Liver (tissue), 9 donors: ENCODE results near the gene AREL1. TPM values are rescaled to one million over a fixed set of nuclear protein-coding genes. Genes with fewer than 3 reads are reported as not detected.

ENCODE experiments used
- DNase-seq: peaks from one replicate; pipeline ENCODE4 v3.0.0-alpha.2; 2017; ENCODE audit warnings: low spot score
- H3K27ac ChIP-seq, 2 donors: one replicate each; pipeline ENCODE4 v1.7.0; 2013; ENCODE audit warnings: inconsistent platforms in 2 of 2, low read length in 2 of 2, control low read depth in 1 of 2, low read depth in 1 of 2, mild to moderate bottlenecking in 1 of 2
- H3K27me3 ChIP-seq, 4 donors: one replicate each; pipeline versions ENCODE4 v1.6.1 to v1.7.0; 2013; ENCODE audit warnings: low read length in 3 of 4, inconsistent platforms in 1 of 4, mild to moderate bottlenecking in 1 of 4, moderate library complexity in 1 of 4; ENCODE audit not compliant: control insufficient read depth in 4 of 4, insufficient read depth in 4 of 4
- H3K36me3 ChIP-seq, 4 donors: one replicate each; pipeline versions ENCODE4 v1.6.1 to v1.7.0; 2013; ENCODE audit warnings: low read length in 3 of 4, mild to moderate bottlenecking in 3 of 4, low read depth in 1 of 4, moderate library complexity in 1 of 4; ENCODE audit not compliant: control insufficient read depth in 4 of 4, insufficient read depth in 3 of 4
- H3K4me1 ChIP-seq, 4 donors: one replicate each; pipeline versions ENCODE4 v1.6.1 to v1.7.0; 2013; ENCODE audit warnings: low read length in 3 of 4, mild to moderate bottlenecking in 3 of 4, moderate library complexity in 1 of 4; ENCODE audit not compliant: control insufficient read depth in 4 of 4, insufficient read depth in 4 of 4
- H3K4me3 ChIP-seq, 3 donors: one replicate each; pipeline versions ENCODE4 v1.6.1 to v1.7.0; 2013; ENCODE audit warnings: low read length in 3 of 3, control low read depth in 1 of 3, low read depth in 1 of 3, mild to moderate bottlenecking in 1 of 3
- H3K9ac ChIP-seq, 2 donors: one replicate each; pipeline ENCODE4 v1.7.0; 2013; ENCODE audit warnings: low read length in 2 of 2, mild to moderate bottlenecking in 2 of 2, moderate library complexity in 2 of 2, control low read depth in 1 of 2, low read depth in 1 of 2
- H3K9me3 ChIP-seq, 4 donors: one replicate each; pipeline versions ENCODE4 v1.6.1 to v1.7.0; 2013; ENCODE audit warnings: low read length in 3 of 4; ENCODE audit not compliant: control insufficient read depth in 4 of 4
- EGR1 ChIP-seq, 2 donors: IDR thresholded peaks; 2 replicates each; pipeline ENCODE4 v1.6.1; 2016 to 2018; ENCODE audit warnings: antibody characterized with exemption in 2 of 2, low read depth in 2 of 2
- FOXA1 ChIP-seq: IDR thresholded peaks from 2 replicates; pipeline ENCODE4 v1.6.1; 2016; ENCODE audit warnings: antibody characterized with exemption
- FOXA2 ChIP-seq: IDR thresholded peaks from 2 replicates; pipeline ENCODE4 v1.6.1; 2016; ENCODE audit warnings: antibody characterized with exemption
- HNF4A ChIP-seq, 2 donors: conservative IDR thresholded peaks; 2 replicates each; pipeline ENCODE4 v1.6.1; 2016; ENCODE audit warnings: antibody characterized with exemption in 2 of 2, mild to moderate bottlenecking in 2 of 2
- HNF4G ChIP-seq: IDR thresholded peaks from 2 replicates; pipeline ENCODE4 v1.6.1; 2016; ENCODE audit warnings: antibody characterized with exemption
- JUND ChIP-seq, 2 donors: IDR thresholded peaks; 2 replicates each; pipeline ENCODE4 v1.6.1; 2016; ENCODE audit warnings: antibody characterized with exemption in 2 of 2
- NR2F2 ChIP-seq: IDR thresholded peaks from 2 replicates; pipeline ENCODE4 v1.6.1; 2016; ENCODE audit warnings: antibody characterized with exemption
- RAD21 ChIP-seq, 2 donors: IDR thresholded peaks; 2 replicates each; pipeline ENCODE4 v1.6.1; 2016; ENCODE audit warnings: antibody characterized with exemption in 2 of 2, mild to moderate bottlenecking in 2 of 2
- RXRA ChIP-seq, 2 donors: IDR thresholded peaks; 2 replicates each; pipeline ENCODE4 v1.6.1; 2017 to 2018; ENCODE audit warnings: antibody characterized with exemption in 2 of 2, mild to moderate bottlenecking in 1 of 2
- SP1 ChIP-seq: IDR thresholded peaks from 2 replicates; pipeline ENCODE4 v1.6.1; 2018; ENCODE audit warnings: antibody characterized with exemption, mild to moderate bottlenecking
- TAF1 ChIP-seq: conservative IDR thresholded peaks from 2 replicates; pipeline ENCODE4 v1.6.1; 2016; ENCODE audit warnings: antibody characterized with exemption, mild to moderate bottlenecking
- YY1 ChIP-seq: IDR thresholded peaks from 2 replicates; pipeline ENCODE4 v1.6.1; 2016; ENCODE audit warnings: antibody characterized with exemption, mild to moderate bottlenecking
- WGBS: extraction: QIAGEN DNeasy Blood & Tissue Kit; methylation state at CpG from one replicate; pipeline ENCODE4 v1.1.7; 2013; 5-methylcytosine and 5-hydroxymethylcytosine counted together
- polyA plus RNA-seq, 2 donors: library from polyadenylated mRNA; stranded (reverse) in 1 of 2; unstranded in 1 of 2; fragments of 200-250 nt in 1 of 2; fragments of >200 nt in 1 of 2; fragmentation: Nextera tagmentation in 1 of 2; extraction: Ambion mirVana in 1 of 2; gene quantifications; one replicate each; pipeline versions ENCODE4 v1.2.1 to v1.2.3, GENCODE V29; 2013 to 2015
- total RNA-seq, 2 donors: library from RNA; depleted of rRNA; stranded (reverse); fragments of >200 nt; gene quantifications; one replicate each; pipeline ENCODE4 v1.2.3, GENCODE V29; 2014
- TF ChIP-seq, protein P1 (sequence below): IDR thresholded peaks from 2 replicates; pipeline ENCODE4 v1.6.1; 2016; ENCODE audit warnings: antibody characterized with exemption
- TF ChIP-seq, protein P2 (sequence below): IDR thresholded peaks from 2 replicates; pipeline ENCODE4 v1.6.1; 2016; ENCODE audit warnings: antibody characterized with exemption
- TF ChIP-seq, protein P3 (sequence below): fragments of 150-350 bp; IDR thresholded peaks from 2 replicates; pipeline ENCODE4 v1.5.1; 2017; ENCODE audit warnings: improper control_type of control experiment, low read depth, low read length; ENCODE audit not compliant: missing input control
- TF ChIP-seq, protein P4 (sequence below): IDR thresholded peaks from 2 replicates; pipeline ENCODE4 v1.6.1; 2016; ENCODE audit warnings: antibody characterized with exemption
- donor health status: healthy.
- donor health status: healthy.
- donor health status: healthy.
- donor health status: healthy.
- donor health status: healthy.

The AREL1 gene
- total and polyA plus RNA-seq, 4 donors: 5.6 to 26.6 (median 13.2) TPM

DNA sequence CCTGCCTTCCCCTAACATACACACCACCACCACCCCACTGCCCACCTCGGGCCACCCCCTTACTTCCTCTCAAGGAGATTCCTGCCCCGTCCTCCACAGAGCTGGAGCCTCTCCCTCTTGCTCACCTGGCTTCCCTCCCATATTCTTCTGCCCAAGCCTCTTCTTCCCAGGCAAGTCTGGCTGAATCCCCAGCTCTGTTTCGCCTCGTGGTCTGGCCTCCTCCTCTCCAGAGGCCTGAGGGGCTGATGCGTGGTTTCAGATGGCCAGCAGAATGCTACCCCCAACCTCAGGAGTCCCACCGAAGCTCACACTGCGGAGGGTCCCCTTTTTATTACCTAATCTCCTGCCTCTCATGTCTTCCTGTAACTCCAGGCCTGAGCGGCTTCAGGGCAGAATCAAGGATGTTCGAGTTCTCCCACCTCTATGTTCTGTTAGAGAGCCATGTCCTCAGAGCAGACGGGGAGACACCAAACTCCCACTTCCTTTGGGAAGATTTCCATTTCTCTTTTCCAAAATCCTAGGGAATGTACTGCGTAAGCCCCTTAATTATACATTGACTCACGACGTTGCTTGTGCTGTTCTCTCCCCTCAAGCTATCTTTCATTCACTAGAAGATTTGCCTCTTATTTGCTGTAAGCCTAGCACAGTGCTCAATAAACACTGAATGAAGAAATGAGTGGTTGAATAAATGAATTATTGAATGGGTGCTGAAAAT lies 67.0 kb downstream of the AREL1 start:
- no peaks in the 10 kb centered on the region for H3K36me3 ChIP-seq
- no peak for DNase-seq
- TF ChIP-seq HNF4A (conservative IDR thresholded peaks at IDR 0.05): no peak
- TF ChIP-seq, protein P1, sequence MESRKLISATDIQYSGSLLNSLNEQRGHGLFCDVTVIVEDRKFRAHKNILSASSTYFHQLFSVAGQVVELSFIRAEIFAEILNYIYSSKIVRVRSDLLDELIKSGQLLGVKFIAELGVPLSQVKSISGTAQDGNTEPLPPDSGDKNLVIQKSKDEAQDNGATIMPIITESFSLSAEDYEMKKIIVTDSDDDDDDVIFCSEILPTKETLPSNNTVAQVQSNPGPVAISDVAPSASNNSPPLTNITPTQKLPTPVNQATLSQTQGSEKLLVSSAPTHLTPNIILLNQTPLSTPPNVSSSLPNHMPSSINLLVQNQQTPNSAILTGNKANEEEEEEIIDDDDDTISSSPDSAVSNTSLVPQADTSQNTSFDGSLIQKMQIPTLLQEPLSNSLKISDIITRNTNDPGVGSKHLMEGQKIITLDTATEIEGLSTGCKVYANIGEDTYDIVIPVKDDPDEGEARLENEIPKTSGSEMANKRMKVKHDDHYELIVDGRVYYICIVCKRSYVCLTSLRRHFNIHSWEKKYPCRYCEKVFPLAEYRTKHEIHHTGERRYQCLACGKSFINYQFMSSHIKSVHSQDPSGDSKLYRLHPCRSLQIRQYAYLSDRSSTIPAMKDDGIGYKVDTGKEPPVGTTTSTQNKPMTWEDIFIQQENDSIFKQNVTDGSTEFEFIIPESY: no peak
- TF ChIP-seq NR2F2: no peak
- TF ChIP-seq FOXA2: no peak
- TF ChIP-seq FOXA1: no peak

DNA sequence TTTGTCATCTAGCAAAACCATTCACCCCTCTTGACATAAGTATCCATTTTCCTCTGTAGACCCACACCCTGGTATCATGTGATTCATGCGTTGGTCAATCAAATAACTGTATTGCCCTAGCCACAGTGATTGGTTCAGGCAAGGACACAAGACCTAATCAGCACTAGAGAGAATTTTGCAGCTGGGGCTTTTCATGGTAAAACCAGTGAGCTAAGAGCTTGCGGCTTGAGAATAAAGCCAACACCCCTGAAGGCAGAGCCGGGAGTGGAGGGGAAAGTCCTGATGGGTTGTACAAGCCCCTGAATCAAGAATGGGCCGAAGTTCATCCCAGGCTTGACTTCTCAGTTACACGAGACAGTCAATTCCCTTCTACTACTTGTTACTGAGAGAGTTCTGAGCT lies 67.6 kb downstream of the AREL1 start:
- Histone ChIP-seq H3K9me3 (no peaks in the 10 kb centered on the region), H3K4me3 (no peak overlapping the region), H3K4me1 (no peaks in the 10 kb centered on the region), H3K27me3 (peaks cover 0 to 2% (median 0%) of the 10 kb centered on the region in 4 donors), H3K36me3 (no peaks in the 10 kb centered on the region), H3K27ac (no peak overlapping the region), H3K9ac (no peak overlapping the region)
- WGBS: 71% methylated on average over 5 of the region's 5 CpGs
- DNase-seq: no peak
- no peak for TF ChIP-seq NR2F2
- TF ChIP-seq RAD21 (IDR thresholded peaks at IDR 0.05): no peak
- TF ChIP-seq FOXA2: no peak
- TF ChIP-seq JUND (IDR thresholded peaks at IDR 0.05): no peak
- TF ChIP-seq, protein P1: no peak
- TF ChIP-seq, protein P2, sequence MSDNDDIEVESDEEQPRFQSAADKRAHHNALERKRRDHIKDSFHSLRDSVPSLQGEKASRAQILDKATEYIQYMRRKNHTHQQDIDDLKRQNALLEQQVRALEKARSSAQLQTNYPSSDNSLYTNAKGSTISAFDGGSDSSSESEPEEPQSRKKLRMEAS: no peak
- TF ChIP-seq FOXA1: no peak
- no peak for TF ChIP-seq HNF4A (conservative IDR thresholded peaks at IDR 0.05)
- no peak for TF ChIP-seq EGR1 (IDR thresholded peaks at IDR 0.05; ENCODE audit: low read depth in 2 of 2)
- no peak for TF ChIP-seq SP1
- TF ChIP-seq HNF4G: no peak

More for the DNA sequence above, 67.0 kb downstream of the AREL1 start:
- Histone ChIP-seq H3K27me3 (peaks cover 0 to 2% (median 0%) of the 10 kb centered on the region in 4 donors), H3K9ac (no peak overlapping the region), H3K4me1 (no peaks in the 10 kb centered on the region), H3K9me3 (no peaks in the 10 kb centered on the region), H3K27ac (no peak overlapping the region), H3K4me3 (no peak overlapping the region)
- WGBS: 80% methylated on average over 13 of the region's 13 CpGs

DNA sequence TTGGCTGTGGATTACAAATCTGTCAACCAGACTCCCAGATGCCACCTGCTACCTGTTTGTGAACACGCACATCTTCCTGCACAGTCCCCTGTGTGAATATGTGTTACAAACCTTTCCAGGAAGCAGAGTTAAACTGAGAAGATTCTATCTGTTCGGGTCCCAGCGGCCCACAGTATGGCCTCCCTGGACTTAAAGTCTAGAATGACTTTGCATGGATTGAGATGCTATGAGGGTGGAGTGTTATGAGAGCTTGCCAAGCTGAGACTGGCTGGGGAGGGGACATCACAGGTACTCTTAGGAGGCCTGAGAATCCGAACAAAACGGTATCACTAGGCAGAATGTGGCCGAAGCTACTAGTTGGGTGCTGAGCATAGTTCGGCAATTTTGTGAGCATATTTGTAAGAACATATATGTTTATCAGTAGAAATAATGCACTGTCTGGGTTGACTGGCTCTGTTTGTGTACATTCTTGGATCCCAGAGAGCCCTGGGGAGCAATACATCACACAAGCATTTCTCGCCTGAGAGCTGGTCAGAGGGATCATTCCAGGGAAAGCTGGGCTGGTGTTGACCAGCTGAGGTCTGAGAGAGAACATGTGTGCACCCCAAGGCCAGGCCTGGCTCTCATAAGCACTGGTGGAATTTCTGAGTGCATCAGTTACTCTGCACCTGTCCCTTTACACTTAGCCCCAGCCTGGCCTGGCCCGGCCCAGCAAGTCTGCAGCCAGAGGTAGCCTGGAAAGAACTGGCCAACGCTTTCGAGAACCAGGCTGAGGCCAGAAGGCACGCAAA lies 71.1 kb downstream of the AREL1 start:
- Histone ChIP-seq H3K9ac (no peak overlapping the region), H3K36me3 (no peaks in the 10 kb centered on the region), H3K4me3 (no peak overlapping the region), H3K27me3 (no peaks in the 10 kb centered on the region), H3K27ac (no peak overlapping the region), H3K9me3 (no peaks in the 10 kb centered on the region), H3K4me1 (peaks cover 0 to 2% (median 0%) of the 10 kb centered on the region in 4 donors)
- WGBS: 95% methylated on average over 12 of the region's 12 CpGs
- TF ChIP-seq, protein P2: no peak
- TF ChIP-seq, protein P3, sequence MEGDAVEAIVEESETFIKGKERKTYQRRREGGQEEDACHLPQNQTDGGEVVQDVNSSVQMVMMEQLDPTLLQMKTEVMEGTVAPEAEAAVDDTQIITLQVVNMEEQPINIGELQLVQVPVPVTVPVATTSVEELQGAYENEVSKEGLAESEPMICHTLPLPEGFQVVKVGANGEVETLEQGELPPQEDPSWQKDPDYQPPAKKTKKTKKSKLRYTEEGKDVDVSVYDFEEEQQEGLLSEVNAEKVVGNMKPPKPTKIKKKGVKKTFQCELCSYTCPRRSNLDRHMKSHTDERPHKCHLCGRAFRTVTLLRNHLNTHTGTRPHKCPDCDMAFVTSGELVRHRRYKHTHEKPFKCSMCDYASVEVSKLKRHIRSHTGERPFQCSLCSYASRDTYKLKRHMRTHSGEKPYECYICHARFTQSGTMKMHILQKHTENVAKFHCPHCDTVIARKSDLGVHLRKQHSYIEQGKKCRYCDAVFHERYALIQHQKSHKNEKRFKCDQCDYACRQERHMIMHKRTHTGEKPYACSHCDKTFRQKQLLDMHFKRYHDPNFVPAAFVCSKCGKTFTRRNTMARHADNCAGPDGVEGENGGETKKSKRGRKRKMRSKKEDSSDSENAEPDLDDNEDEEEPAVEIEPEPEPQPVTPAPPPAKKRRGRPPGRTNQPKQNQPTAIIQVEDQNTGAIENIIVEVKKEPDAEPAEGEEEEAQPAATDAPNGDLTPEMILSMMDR: no peak
- TF ChIP-seq TAF1 (no peak), FOXA1 (no peak), HNF4G (no peak), RAD21 (IDR thresholded peaks at IDR 0.05) (no peak), YY1 (no peak), NR2F2 (no peak), RXRA (IDR thresholded peaks at IDR 0.05) (no peak), HNF4A (conservative IDR thresholded peaks at IDR 0.05) (no peak)
- TF ChIP-seq, protein P4, sequence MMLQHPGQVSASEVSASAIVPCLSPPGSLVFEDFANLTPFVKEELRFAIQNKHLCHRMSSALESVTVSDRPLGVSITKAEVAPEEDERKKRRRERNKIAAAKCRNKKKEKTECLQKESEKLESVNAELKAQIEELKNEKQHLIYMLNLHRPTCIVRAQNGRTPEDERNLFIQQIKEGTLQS: no peak
- TF ChIP-seq, protein P1: no peak
- DNase-seq: no peak
